Progenitor cell of endocrine pancreas (in vitro differentiated cells): Measurements from ENCODE around the gene NPVF. TPM values are rescaled to one million over a fixed set of nuclear protein-coding genes. Genes with fewer than 3 reads are reported as not detected.

Experiments used
- DNase-seq: peaks from one replicate; pipeline ENCODE4 v3.0.0; 2021; ENCODE audit warnings: low spot score; ENCODE audit not compliant: unreplicated experiment
- H3K27ac Mint-ChIP-seq: 2 replicates; pipeline ENCODE4 v1.8.0; 2021; ENCODE audit warnings: mild to moderate bottlenecking, moderate library complexity, mixed read lengths
- H3K27me3 Mint-ChIP-seq: 2 replicates; pipeline ENCODE4 v1.8.0; 2021; ENCODE audit warnings: mixed read lengths
- H3K36me3 Mint-ChIP-seq: 2 replicates; pipeline ENCODE4 v1.8.0; 2022; ENCODE audit warnings: mixed read lengths; ENCODE audit not compliant: insufficient read depth
- H3K4me1 Mint-ChIP-seq: 2 replicates; pipeline ENCODE4 v1.8.0; 2021; ENCODE audit warnings: low read depth, mixed read lengths
- H3K4me3 Mint-ChIP-seq: 2 replicates; pipeline ENCODE4 v1.8.0; 2021; ENCODE audit warnings: low read depth, mild to moderate bottlenecking, moderate library complexity, mixed read lengths
- H3K9me3 Mint-ChIP-seq: 2 replicates; pipeline ENCODE4 v1.8.0; 2021; ENCODE audit warnings: low read depth, mixed read lengths
- total RNA-seq: library from RNA; stranded (reverse); gene quantifications from 2 replicates; pipeline ENCODE4 v1.2.1, GENCODE V29; 2021
- TF ChIP-seq, protein P1 (sequence below): fragments of 200-600 bp; sonication (generic); IDR thresholded peaks from one replicate; pipeline ENCODE4 v1.5.0; 2021; ENCODE audit warnings: antibody characterized with exemption, mild to moderate bottlenecking; ENCODE audit not compliant: unreplicated experiment

Gene NPVF
- total RNA-seq, 1 donor from 2014 or later = not detected

DNA sequence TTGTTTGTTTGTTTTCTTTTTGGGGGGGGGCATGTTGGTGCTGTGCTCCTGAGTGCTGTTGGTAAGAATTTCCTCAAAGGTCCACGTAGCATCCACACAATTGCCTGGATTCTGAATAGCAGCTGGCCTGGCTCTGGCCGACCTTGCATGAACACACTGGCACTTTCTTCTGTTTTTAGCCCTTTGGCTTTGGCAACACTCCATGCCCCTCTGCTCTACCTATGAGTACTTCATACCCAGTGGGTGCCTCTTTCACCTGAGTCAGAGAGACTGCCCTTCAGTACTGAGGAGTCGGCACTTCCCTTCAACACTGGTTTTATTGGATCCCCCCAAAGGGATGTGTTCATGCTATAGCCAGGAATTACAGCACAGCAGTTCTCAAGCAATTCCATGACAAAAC lies 7.2 kb upstream of the NPVF start:
- Mint-ChIP-seq H3K27ac (no peak overlapping the region), H3K4me3 (no peak overlapping the region), H3K36me3 (no peaks in the 10 kb centered on the region), H3K27me3 (peaks cover 5% of the 10 kb centered on the region), H3K4me1 (no peaks in the 10 kb centered on the region), H3K9me3 (peaks cover 7% of the 10 kb centered on the region)
- TF ChIP-seq, protein P1, sequence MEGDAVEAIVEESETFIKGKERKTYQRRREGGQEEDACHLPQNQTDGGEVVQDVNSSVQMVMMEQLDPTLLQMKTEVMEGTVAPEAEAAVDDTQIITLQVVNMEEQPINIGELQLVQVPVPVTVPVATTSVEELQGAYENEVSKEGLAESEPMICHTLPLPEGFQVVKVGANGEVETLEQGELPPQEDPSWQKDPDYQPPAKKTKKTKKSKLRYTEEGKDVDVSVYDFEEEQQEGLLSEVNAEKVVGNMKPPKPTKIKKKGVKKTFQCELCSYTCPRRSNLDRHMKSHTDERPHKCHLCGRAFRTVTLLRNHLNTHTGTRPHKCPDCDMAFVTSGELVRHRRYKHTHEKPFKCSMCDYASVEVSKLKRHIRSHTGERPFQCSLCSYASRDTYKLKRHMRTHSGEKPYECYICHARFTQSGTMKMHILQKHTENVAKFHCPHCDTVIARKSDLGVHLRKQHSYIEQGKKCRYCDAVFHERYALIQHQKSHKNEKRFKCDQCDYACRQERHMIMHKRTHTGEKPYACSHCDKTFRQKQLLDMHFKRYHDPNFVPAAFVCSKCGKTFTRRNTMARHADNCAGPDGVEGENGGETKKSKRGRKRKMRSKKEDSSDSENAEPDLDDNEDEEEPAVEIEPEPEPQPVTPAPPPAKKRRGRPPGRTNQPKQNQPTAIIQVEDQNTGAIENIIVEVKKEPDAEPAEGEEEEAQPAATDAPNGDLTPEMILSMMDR = no peak
- DNase-seq = no peak

DNA sequence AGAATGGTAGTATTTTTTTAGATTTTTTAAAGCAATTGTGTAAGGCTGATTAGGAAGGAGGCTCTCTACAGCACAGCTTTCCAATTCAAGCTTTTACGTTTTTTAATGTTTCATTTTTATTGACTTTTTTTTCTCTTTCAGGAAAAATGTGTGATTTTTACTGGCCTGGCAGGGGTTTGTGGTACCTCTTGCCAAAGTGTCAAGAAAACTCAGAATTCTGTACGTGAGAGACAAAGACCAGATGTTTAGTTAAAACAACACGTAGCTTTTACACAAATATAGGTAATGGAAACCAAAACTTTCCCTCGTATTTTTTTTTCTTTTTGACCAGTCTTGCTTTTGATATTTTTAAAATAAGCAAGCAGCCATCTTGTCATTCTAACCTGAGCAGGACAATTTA lies 6.0 kb upstream of the NPVF start:
- no peak overlapping the region for H3K4me3 Mint-ChIP-seq
- TF ChIP-seq, protein P1 = no peak
- peaks cover 3% of the 10 kb centered on the region for H3K27me3 Mint-ChIP-seq
- H3K9me3 Mint-ChIP-seq = peaks cover 7% of the 10 kb centered on the region
- no peak overlapping the region for H3K27ac Mint-ChIP-seq
- no peaks in the 10 kb centered on the region for H3K36me3 Mint-ChIP-seq
- DNase-seq = no peak
- no peaks in the 10 kb centered on the region for H3K4me1 Mint-ChIP-seq

DNA sequence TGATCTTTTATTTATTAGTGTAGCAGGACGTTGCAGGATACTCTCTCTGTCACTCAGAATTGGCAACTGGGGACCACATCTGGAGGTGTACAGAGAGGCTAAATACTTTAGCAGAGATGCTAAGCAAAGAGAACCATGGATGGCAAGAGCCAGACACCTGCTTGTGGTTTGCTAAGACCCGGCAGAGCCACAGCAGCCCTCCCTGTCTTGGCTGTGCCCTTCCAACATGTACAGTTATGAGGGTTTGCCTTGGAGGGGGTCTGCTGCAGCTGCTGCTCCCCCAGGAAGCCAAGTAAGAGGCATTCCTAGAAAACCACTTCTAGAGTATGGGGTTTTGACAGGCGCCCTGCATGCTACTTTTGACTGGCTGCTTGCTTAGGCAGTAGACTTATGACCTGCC lies 5.1 kb downstream of the NPVF start:
- Mint-ChIP-seq H3K36me3 (no peaks in the 10 kb centered on the region), H3K27me3 (peaks cover 28% of the 10 kb centered on the region), H3K27ac (no peak overlapping the region), H3K9me3 (no peaks in the 10 kb centered on the region), H3K4me3 (no peak overlapping the region), H3K4me1 (no peaks in the 10 kb centered on the region)
- no peak for DNase-seq
- TF ChIP-seq, protein P1 = no peak

DNA sequence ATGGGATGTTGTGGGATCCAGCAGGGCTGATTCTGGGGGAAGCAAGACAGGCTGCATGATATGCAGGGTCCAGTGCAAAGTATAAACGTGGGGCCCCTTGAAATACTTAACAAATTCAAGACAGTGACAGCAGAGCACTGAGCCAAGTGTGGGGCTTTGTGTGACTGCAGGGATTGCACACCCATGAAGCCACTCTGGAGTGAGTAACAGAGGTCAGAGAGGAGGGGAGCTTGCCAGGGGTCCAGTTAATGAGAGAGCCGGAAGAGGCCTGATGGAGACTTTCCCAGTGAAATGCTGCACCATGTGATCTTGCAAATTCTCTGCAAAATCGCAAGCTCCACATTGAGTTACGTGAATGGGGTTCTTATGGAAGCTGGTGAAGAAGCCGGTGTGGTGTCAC lies 5.6 kb downstream of the NPVF start:
- no peak overlapping the region for H3K27ac Mint-ChIP-seq
- DNase-seq = no peak
- no peak overlapping the region for H3K4me3 Mint-ChIP-seq
- H3K27me3 Mint-ChIP-seq = peaks cover 29% of the 10 kb centered on the region
- no peaks in the 10 kb centered on the region for H3K4me1 Mint-ChIP-seq
- TF ChIP-seq, protein P1 = no peak
- no peaks in the 10 kb centered on the region for H3K9me3 Mint-ChIP-seq
- no peaks in the 10 kb centered on the region for H3K36me3 Mint-ChIP-seq

DNA sequence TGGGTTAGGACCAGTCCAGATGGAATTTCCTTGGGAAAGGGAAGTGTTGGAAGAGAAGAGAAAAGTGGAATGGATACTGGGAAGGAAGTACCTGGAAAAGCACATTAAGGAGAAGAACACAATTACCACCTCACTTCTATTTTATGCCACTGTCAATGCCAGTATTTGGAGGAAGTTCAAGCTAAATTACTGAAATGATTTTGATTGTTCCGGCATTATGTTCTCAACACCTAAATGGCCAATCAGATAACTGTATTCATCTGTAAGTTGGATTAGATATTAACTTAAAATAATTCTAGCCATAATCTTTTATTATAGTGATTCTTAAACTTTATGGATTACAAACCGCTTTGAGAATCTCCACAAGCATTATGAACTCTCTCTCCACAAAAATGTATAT lies 7.3 kb downstream of the NPVF start:
- Mint-ChIP-seq H3K4me1 (no peaks in the 10 kb centered on the region), H3K4me3 (no peak overlapping the region), H3K27me3 (peaks cover 25% of the 10 kb centered on the region), H3K9me3 (no peaks in the 10 kb centered on the region), H3K27ac (no peak overlapping the region), H3K36me3 (no peaks in the 10 kb centered on the region)
- DNase-seq = no peak
- TF ChIP-seq, protein P1 = no peak
